HepG2 (cell line): ENCODE results near the gene TMEM86B. TPM values are rescaled to one million over a fixed set of nuclear protein-coding genes. Genes with fewer than 3 reads are reported as not detected.

Source experiments
- ETV5 ChIP-seq: IDR thresholded peaks from 2 replicates; pipeline ENCODE4 v1.6.1; 2018; ENCODE audit warnings: missing biosample characterization, missing genetic modification reagents, inconsistent platforms, borderline replicate concordance
- KDM5B ChIP-seq: sonication (generic); formaldehyde crosslinking; IDR thresholded peaks from 2 replicates; pipeline ENCODE4 v1.4.0; 2020; ENCODE audit warnings: missing genetic modification reagents, mild to moderate bottlenecking, borderline replicate concordance
- MATR3 ChIP-seq: sonication (generic); formaldehyde crosslinking; IDR thresholded peaks from 2 replicates; pipeline ENCODE4 v1.4.0; 2020; ENCODE audit warnings: missing genetic modification reagents
- MYC ChIP-seq: sonication (generic); formaldehyde crosslinking; IDR thresholded peaks from 2 replicates; pipeline ENCODE4 v1.9.0; 2021; ENCODE audit warnings: missing genetic modification reagents, borderline replicate concordance
- NKX3-1 ChIP-seq: sonication (generic); formaldehyde crosslinking; IDR thresholded peaks from 2 replicates; pipeline ENCODE4 v1.5.0; 2020; ENCODE audit warnings: missing genetic modification reagents
- RFX1 ChIP-seq: fragments of 450-650 bp; IDR thresholded peaks from 2 replicates; pipeline ENCODE4 v1.6.1; 2017
- RXRA ChIP-seq: sonication (generic); formaldehyde crosslinking; IDR thresholded peaks from 2 replicates; pipeline ENCODE4 v1.5.1; 2020; ENCODE audit warnings: missing genetic modification reagents
- SOX13 ChIP-seq, 3 experiments: fragments of 450-650 bp in 1 of 3; sonication (generic) in 1 of 3; formaldehyde crosslinking in 1 of 3; IDR thresholded peaks in 2 of 3; conservative IDR thresholded peaks in 1 of 3; 2 replicates each; pipeline versions ENCODE4 v1.5.0 to v1.6.1; 2016 to 2020; ENCODE audit warnings: antibody characterized with exemption in 1 of 3, mild to moderate bottlenecking in 1 of 3, missing compliant biosample characterization in 1 of 3, missing genetic modification reagents in 1 of 3, moderate library complexity in 1 of 3
- TCF7L2 ChIP-seq: IDR thresholded peaks from 2 replicates; pipeline ENCODE4 v1.6.1; 2011; ENCODE audit warnings: mild to moderate bottlenecking, low read depth, low read length, moderate library complexity
- ZBED4 ChIP-seq: sonication (generic); formaldehyde crosslinking; IDR thresholded peaks from 2 replicates; pipeline ENCODE4 v1.4.0; 2020; ENCODE audit warnings: missing genetic modification reagents, borderline replicate concordance
- ZNF335 ChIP-seq: sonication (generic); formaldehyde crosslinking; IDR thresholded peaks from 2 replicates; pipeline ENCODE4 v1.4.0; 2020; ENCODE audit warnings: missing genetic modification reagents
- ZNF343 ChIP-seq: sonication (generic); formaldehyde crosslinking; IDR thresholded peaks from 2 replicates; pipeline ENCODE4 v1.4.0; 2020; ENCODE audit warnings: mild to moderate bottlenecking, missing genetic modification reagents
- polyA plus RNA-seq, 8 experiments: library from polyadenylated mRNA; depleted of rRNA in 3 of 8; stranded (reverse) in 7 of 8; unstranded in 1 of 8; fragments of >200 nt; fragmentation: Illumina TruSeq in 4 of 8; extraction: Trizol in 4 of 8; gene quantifications; 2 replicates each; pipeline versions ENCODE4 v1.2.1 to v1.2.3, GENCODE V29; 2011 to 2016; ENCODE audit warnings: low read depth in 4 of 8, missing spikeins in 1 of 8, mixed read lengths in 1 of 8; ENCODE audit not compliant: insufficient read depth in 1 of 8
- total RNA-seq, 5 experiments: library from RNA; depleted of rRNA; stranded (reverse); fragments of >200 nt; fragmentation: Illumina TruSeq; extraction: Trizol; gene quantifications; 2 replicates each; pipeline ENCODE4 v1.2.3, GENCODE V29; 2016; ENCODE audit warnings: low read depth in 1 of 5
- TF ChIP-seq, protein P1 (sequence below): sonication (generic); formaldehyde crosslinking; IDR thresholded peaks from 2 replicates; pipeline ENCODE4 v1.4.0; 2020; ENCODE audit warnings: mild to moderate bottlenecking, missing genetic modification reagents, borderline replicate concordance
- TF ChIP-seq, protein P2 (sequence below): IDR thresholded peaks from 2 replicates; pipeline ENCODE4 v1.6.1; 2016
- TF ChIP-seq, protein P3 (sequence below): sonication (generic); formaldehyde crosslinking; IDR thresholded peaks from 2 replicates; pipeline ENCODE4 v1.9.0; 2022; ENCODE audit warnings: low read depth, missing genetic modification reagents
- TF ChIP-seq, protein P4 (sequence below), 2 experiments: sonication (generic) in 1 of 2; formaldehyde crosslinking in 1 of 2; IDR thresholded peaks; 2 replicates each; pipeline versions ENCODE4 v1.4.0 to v1.6.1; 2018 to 2020; ENCODE audit warnings: missing genetic modification reagents in 2 of 2, borderline replicate concordance in 1 of 2, low read depth in 1 of 2, mild to moderate bottlenecking in 1 of 2, missing biosample characterization in 1 of 2

TMEM86B gene
- total and polyA plus RNA-seq, 2 of the 13 experiments (the other 11 are each of a cell fraction or from before 2014, with no cell fraction given): 7.7 to 9.6 TPM

- peak; percentile 19; the same call in 1 of the 2 replicates for TF ChIP-seq ZBED4
- no peak for TF ChIP-seq SOX13 (IDR thresholded peaks at IDR 0.05)
- TF ChIP-seq SOX13 (CRISPR knock-in tag; conservative IDR thresholded peaks at IDR 0.05 in 1 of 2, IDR thresholded peaks at IDR 0.05 in 1 of 2): peak in 1 of 2 experiments; percentile 58; a peak in 1 of 4 replicates
- TF ChIP-seq RXRA (CRISPR knock-in tag): no peak; the same call in 1 of the 2 replicates
- TF ChIP-seq ETV5 (CRISPR knock-in tag): peak; percentile 12; the same call in 1 of the 2 replicates
- no peak for TF ChIP-seq NKX3-1 (CRISPR knock-in tag)
- TF ChIP-seq TCF7L2: no peak
- TF ChIP-seq, protein P1, sequence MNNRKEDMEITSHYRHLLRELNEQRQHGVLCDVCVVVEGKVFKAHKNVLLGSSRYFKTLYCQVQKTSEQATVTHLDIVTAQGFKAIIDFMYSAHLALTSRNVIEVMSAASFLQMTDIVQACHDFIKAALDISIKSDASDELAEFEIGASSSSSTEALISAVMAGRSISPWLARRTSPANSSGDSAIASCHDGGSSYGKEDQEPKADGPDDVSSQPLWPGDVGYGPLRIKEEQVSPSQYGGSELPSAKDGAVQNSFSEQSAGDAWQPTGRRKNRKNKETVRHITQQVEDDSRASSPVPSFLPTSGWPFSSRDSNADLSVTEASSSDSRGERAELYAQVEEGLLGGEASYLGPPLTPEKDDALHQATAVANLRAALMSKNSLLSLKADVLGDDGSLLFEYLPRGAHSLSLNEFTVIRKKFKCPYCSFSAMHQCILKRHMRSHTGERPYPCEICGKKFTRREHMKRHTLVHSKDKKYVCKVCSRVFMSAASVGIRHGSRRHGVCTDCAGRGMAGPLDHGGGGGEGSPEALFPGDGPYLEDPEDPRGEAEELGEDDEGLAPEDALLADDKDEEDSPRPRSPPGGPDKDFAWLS: no peak
- TF ChIP-seq, protein P2, sequence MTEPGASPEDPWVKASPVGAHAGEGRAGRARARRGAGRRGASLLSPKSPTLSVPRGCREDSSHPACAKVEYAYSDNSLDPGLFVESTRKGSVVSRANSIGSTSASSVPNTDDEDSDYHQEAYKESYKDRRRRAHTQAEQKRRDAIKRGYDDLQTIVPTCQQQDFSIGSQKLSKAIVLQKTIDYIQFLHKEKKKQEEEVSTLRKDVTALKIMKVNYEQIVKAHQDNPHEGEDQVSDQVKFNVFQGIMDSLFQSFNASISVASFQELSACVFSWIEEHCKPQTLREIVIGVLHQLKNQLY: peak; percentile 78
- no peak for TF ChIP-seq ZNF343 (CRISPR knock-in tag)
- TF ChIP-seq RFX1: no peak
- TF ChIP-seq ZNF335 (CRISPR knock-in tag): 0 out of 2 replicates have a peak, but pooled peaks have one; percentile 29
- TF ChIP-seq, protein P3, sequence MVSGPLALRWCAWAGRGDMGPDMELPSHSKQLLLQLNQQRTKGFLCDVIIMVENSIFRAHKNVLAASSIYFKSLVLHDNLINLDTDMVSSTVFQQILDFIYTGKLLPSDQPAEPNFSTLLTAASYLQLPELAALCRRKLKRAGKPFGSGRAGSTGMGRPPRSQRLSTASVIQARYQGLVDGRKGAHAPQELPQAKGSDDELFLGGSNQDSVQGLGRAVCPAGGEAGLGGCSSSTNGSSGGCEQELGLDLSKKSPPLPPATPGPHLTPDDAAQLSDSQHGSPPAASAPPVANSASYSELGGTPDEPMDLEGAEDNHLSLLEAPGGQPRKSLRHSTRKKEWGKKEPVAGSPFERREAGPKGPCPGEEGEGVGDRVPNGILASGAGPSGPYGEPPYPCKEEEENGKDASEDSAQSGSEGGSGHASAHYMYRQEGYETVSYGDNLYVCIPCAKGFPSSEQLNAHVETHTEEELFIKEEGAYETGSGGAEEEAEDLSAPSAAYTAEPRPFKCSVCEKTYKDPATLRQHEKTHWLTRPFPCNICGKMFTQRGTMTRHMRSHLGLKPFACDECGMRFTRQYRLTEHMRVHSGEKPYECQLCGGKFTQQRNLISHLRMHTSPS (CRISPR knock-in tag): peak; percentile 71; the same call in 1 of the 2 replicates
- TF ChIP-seq MATR3 (CRISPR knock-in tag): no peak
- no peak for TF ChIP-seq KDM5B
- TF ChIP-seq, protein P4, sequence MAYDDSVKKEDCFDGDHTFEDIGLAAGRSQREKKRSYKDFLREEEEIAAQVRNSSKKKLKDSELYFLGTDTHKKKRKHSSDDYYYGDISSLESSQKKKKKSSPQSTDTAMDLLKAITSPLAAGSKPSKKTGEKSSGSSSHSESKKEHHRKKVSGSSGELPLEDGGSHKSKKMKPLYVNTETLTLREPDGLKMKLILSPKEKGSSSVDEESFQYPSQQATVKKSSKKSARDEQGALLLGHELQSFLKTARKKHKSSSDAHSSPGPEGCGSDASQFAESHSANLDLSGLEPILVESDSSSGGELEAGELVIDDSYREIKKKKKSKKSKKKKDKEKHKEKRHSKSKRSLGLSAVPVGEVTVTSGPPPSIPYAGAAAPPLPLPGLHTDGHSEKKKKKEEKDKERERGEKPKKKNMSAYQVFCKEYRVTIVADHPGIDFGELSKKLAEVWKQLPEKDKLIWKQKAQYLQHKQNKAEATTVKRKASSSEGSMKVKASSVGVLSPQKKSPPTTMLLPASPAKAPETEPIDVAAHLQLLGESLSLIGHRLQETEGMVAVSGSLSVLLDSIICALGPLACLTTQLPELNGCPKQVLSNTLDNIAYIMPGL (CRISPR knock-in tag; IDR thresholded peaks at IDR 0.05; ENCODE audit: borderline replicate concordance in 1 of 2, low read depth in 1 of 2): 0 out of 4 replicates have a peak, but pooled peaks of 1 of the 2 experiments have one; percentile 23
- TF ChIP-seq MYC (CRISPR knock-in tag): peak; percentile 20; the same call in 1 of the 2 replicates
These were observed 28.2 kb upstream of the TMEM86B start (continued) for GRCh38 chr19:55256562-55257460.
